Neural cell (in vitro differentiated cells): ENCODE results near the gene FETUB. TPM values are rescaled to one million over a fixed set of nuclear protein-coding genes. Genes with fewer than 3 reads are reported as not detected.

ENCODE experiments used
- H2AFZ ChIP-seq: fragments of 200-600, 300-800 bp; sonication (generic), shearing (Covaris generic); 2 replicates; pipeline ENCODE4 v1.6.0; 2014; ENCODE audit warnings: low read depth, mild to moderate bottlenecking, antibody characterized with exemption, low read length, moderate library complexity
- H3F3A ChIP-seq: fragments of 200-600 bp; shearing (Covaris generic); 2 replicates; pipeline ENCODE4 v1.6.1; 2016; ENCODE audit warnings: mild to moderate bottlenecking, moderate library complexity, mixed read lengths, antibody characterized with exemption, low read length; ENCODE audit not compliant: insufficient read depth, poor library complexity, severe bottlenecking
- H3K27ac ChIP-seq: fragments of 200-600, 300-800 bp; sonication (generic), shearing (Covaris generic); 2 replicates; pipeline ENCODE4 v1.5.1; 2014; ENCODE audit warnings: mild to moderate bottlenecking, low read length, moderate library complexity
- H3K27me3 ChIP-seq: fragments of 300-800, 200-600 bp; sonication (generic), shearing (Covaris generic); 2 replicates; pipeline ENCODE4 v1.6.0; 2014; ENCODE audit warnings: mild to moderate bottlenecking, low read depth, low read length, moderate library complexity; ENCODE audit not compliant: insufficient read depth
- H3K36me3 ChIP-seq: fragments of 300-800, 200-600 bp; sonication (generic), shearing (Covaris generic); 2 replicates; pipeline ENCODE4 v1.5.1; 2014; ENCODE audit warnings: mild to moderate bottlenecking, antibody characterized with exemption, low read length, moderate library complexity; ENCODE audit not compliant: insufficient read depth
- H3K4me2 ChIP-seq: fragments of 300-800, 200-600 bp; sonication (generic), shearing (Covaris generic); 2 replicates; pipeline ENCODE4 v1.6.0; 2014; ENCODE audit warnings: mild to moderate bottlenecking, low read length
- H3K4me3 ChIP-seq: fragments of 300-800, 200-600 bp; sonication (generic), shearing (Covaris generic); 2 replicates; pipeline ENCODE4 v1.5.1; 2014; ENCODE audit warnings: mild to moderate bottlenecking, low read length, moderate library complexity
- H3K79me2 ChIP-seq: fragments of 200-600 bp; shearing (Covaris generic); replicated peaks from 2 replicates; pipeline ENCODE4 v1.6.0; 2014; ENCODE audit warnings: mild to moderate bottlenecking, low read length, moderate library complexity; ENCODE audit not compliant: insufficient read depth
- H3K9ac ChIP-seq: fragments of 300-800, 200-600 bp; sonication (generic), shearing (Covaris generic); 2 replicates; pipeline ENCODE4 v1.6.1; 2016; ENCODE audit warnings: mild to moderate bottlenecking, low read length, mixed read lengths
- H3K9me2 ChIP-seq: fragments of 200-600 bp; shearing (Covaris generic); 2 replicates; pipeline ENCODE4 v1.6.1; 2016; ENCODE audit warnings: mild to moderate bottlenecking, low read length, mixed read lengths; ENCODE audit not compliant: insufficient read depth
- H3K9me3 ChIP-seq: fragments of 200-600, 300-800 bp; sonication (generic), shearing (Covaris generic); 2 replicates; pipeline ENCODE4 v1.6.1; 2016; ENCODE audit warnings: mild to moderate bottlenecking, mixed run types, low read length, moderate library complexity, mixed read lengths
- H4K20me1 ChIP-seq: fragments of 200-600 bp; shearing (Covaris generic); 2 replicates; pipeline ENCODE4 v1.6.1; 2016; ENCODE audit warnings: mild to moderate bottlenecking, mixed run types; ENCODE audit not compliant: insufficient read depth
- CTCF ChIP-seq: fragments of 450-650 bp; IDR thresholded peaks from 2 replicates; pipeline ENCODE4 v1.5.1; 2014; ENCODE audit warnings: antibody characterized with exemption, mild to moderate bottlenecking, moderate library complexity; ENCODE audit not compliant: poor library complexity, severe bottlenecking
- EP300 ChIP-seq: fragments of 450-650 bp; conservative IDR thresholded peaks from 2 replicates; pipeline ENCODE4 v1.6.1; 2014; ENCODE audit warnings: antibody characterized with exemption, mild to moderate bottlenecking, moderate library complexity; ENCODE audit not compliant: poor library complexity, severe bottlenecking
- EZH2 ChIP-seq: fragments of 200-600, 300-800 bp; shearing (Covaris generic), sonication (generic); IDR thresholded peaks from 2 replicates; pipeline ENCODE4 v1.6.1; 2014; ENCODE audit warnings: antibody characterized with exemption, low read length, borderline replicate concordance, mild to moderate bottlenecking; ENCODE audit not compliant: insufficient read depth, poor library complexity, severe bottlenecking
- MXI1 ChIP-seq: fragments of 450-650 bp; conservative IDR thresholded peaks from 2 replicates; pipeline ENCODE4 v1.6.1; 2014; ENCODE audit warnings: antibody characterized with exemption, mild to moderate bottlenecking; ENCODE audit not compliant: poor library complexity, severe bottlenecking
- POLR2AphosphoS5 ChIP-seq: IDR thresholded peaks from 2 replicates; pipeline ENCODE4 v1.6.1; 2012
- RAD21 ChIP-seq: fragments of 450-650 bp; conservative IDR thresholded peaks from 2 replicates; pipeline ENCODE4 v1.6.1; 2014; ENCODE audit warnings: antibody characterized with exemption, mild to moderate bottlenecking, moderate library complexity
- SMC3 ChIP-seq: fragments of 450-650 bp; conservative IDR thresholded peaks from 2 replicates; pipeline ENCODE4 v1.6.1; 2014; ENCODE audit warnings: antibody characterized with exemption, mild to moderate bottlenecking, moderate library complexity; ENCODE audit not compliant: poor library complexity
- TAF1 ChIP-seq: IDR thresholded peaks from 2 replicates; pipeline ENCODE4 v1.6.1; 2012; ENCODE audit warnings: low read depth
- polyA plus RNA-seq: library from polyadenylated mRNA; depleted of rRNA; stranded (reverse); fragments of >200 nt; gene quantifications from 2 replicates; pipeline ENCODE4 v1.2.3, GENCODE V29; 2014
- TF ChIP-seq, protein P1 (sequence below): IDR thresholded peaks from 2 replicates; pipeline ENCODE4 v1.6.1; 2012; ENCODE audit warnings: borderline replicate concordance

Gene FETUB
- polyA plus RNA-seq, 1 donor from 2014 or later, result not detected

GRCh38 chr3:186619787-186620212 lies 20.4 kb upstream of the FETUB start:
- Histone ChIP-seq H3K79me2 (no peaks in the 10 kb centered on the region), H3K27ac (no peak overlapping the region), H3F3A (peaks cover 4% of the 10 kb centered on the region), H3K4me2 (no peak overlapping the region), H3K9me3 (no peaks in the 10 kb centered on the region), H2AFZ (no peak overlapping the region), H4K20me1 (no peaks in the 10 kb centered on the region), H3K4me3 (no peak overlapping the region), H3K9me2 (no peaks in the 10 kb centered on the region), H3K36me3 (no peaks in the 10 kb centered on the region), H3K9ac (no peak overlapping the region), H3K27me3 (no peaks in the 10 kb centered on the region)
- no peak for TF ChIP-seq EZH2

DNA sequence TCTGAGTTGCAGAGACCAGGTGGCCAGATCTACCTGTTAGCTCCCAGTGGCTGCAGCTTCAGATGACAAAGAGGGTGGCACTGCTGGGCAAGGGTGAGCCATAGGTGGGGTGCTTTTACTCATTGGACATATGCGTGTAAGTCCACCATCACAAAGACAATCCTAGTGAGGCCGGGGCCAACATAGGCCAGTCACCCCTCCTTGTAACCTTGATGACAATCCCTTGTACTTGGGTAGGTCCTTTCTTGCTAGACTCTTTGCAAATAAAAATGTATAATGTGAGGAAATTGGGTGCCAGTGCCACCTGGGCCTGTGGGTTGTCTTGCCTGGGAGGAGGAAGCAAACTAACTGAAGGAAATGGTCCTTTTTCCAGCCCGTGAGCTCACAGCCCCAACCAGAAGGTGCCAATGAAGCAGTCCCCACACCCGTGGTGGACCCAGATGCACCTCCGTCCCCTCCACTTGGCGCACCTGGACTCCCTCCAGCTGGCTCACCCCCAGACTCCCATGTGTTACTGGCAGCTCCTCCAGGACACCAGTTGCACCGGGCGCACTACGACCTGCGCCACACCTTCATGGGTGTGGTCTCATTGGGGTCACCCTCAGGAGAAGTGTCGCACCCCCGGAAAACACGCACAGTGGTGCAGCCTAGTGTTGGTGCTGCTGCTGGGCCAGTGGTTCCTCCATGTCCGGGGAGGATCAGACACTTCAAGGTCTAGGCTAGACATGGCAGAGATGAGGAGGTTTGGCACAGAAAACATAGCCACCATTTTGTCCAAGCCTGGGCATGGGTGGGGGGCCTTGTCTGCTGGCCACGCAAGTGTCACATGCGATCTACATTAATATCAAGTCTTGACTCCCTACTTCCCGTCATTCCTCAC lies 19.7 kb upstream of the FETUB start:
- H3K79me2 ChIP-seq, result no peaks in the 10 kb centered on the region
- no peaks in the 10 kb centered on the region for H3K27me3 ChIP-seq
- no peaks in the 10 kb centered on the region for H3K9me3 ChIP-seq
- no peak overlapping the region for H2AFZ ChIP-seq
- no peak overlapping the region for H3K4me2 ChIP-seq
- H3K9me2 ChIP-seq, result no peaks in the 10 kb centered on the region
- no peak overlapping the region for H3K27ac ChIP-seq
- H3F3A ChIP-seq, result no peaks in the 10 kb centered on the region
- H3K36me3 ChIP-seq, result no peaks in the 10 kb centered on the region
- H4K20me1 ChIP-seq, result no peaks in the 10 kb centered on the region
- no peak overlapping the region for H3K4me3 ChIP-seq
- H3K9ac ChIP-seq, result no peak overlapping the region
- TF ChIP-seq RAD21 (no peak), CTCF (no peak), SMC3 (no peak), POLR2AphosphoS5 (no peak), EP300 (no peak), MXI1 (no peak), TAF1 (no peak), EZH2 (no peak)
- TF ChIP-seq, protein P1, sequence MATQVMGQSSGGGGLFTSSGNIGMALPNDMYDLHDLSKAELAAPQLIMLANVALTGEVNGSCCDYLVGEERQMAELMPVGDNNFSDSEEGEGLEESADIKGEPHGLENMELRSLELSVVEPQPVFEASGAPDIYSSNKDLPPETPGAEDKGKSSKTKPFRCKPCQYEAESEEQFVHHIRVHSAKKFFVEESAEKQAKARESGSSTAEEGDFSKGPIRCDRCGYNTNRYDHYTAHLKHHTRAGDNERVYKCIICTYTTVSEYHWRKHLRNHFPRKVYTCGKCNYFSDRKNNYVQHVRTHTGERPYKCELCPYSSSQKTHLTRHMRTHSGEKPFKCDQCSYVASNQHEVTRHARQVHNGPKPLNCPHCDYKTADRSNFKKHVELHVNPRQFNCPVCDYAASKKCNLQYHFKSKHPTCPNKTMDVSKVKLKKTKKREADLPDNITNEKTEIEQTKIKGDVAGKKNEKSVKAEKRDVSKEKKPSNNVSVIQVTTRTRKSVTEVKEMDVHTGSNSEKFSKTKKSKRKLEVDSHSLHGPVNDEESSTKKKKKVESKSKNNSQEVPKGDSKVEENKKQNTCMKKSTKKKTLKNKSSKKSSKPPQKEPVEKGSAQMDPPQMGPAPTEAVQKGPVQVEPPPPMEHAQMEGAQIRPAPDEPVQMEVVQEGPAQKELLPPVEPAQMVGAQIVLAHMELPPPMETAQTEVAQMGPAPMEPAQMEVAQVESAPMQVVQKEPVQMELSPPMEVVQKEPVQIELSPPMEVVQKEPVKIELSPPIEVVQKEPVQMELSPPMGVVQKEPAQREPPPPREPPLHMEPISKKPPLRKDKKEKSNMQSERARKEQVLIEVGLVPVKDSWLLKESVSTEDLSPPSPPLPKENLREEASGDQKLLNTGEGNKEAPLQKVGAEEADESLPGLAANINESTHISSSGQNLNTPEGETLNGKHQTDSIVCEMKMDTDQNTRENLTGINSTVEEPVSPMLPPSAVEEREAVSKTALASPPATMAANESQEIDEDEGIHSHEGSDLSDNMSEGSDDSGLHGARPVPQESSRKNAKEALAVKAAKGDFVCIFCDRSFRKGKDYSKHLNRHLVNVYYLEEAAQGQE, result no peak
